22Rv1 (cell line): ENCODE results near the gene BAD.

Source experiments
- CTCF ChIP-seq: fragments of 450-650 bp; IDR thresholded peaks from 2 replicates; pipeline ENCODE4 v1.5.1; 2017; ENCODE audit warnings: mild to moderate bottlenecking
- ZFX ChIP-seq: fragments of 450-650 bp; IDR thresholded peaks from 2 replicates; pipeline ENCODE4 v1.6.1; 2017; ENCODE audit warnings: antibody characterized with exemption, borderline replicate concordance

DNA sequence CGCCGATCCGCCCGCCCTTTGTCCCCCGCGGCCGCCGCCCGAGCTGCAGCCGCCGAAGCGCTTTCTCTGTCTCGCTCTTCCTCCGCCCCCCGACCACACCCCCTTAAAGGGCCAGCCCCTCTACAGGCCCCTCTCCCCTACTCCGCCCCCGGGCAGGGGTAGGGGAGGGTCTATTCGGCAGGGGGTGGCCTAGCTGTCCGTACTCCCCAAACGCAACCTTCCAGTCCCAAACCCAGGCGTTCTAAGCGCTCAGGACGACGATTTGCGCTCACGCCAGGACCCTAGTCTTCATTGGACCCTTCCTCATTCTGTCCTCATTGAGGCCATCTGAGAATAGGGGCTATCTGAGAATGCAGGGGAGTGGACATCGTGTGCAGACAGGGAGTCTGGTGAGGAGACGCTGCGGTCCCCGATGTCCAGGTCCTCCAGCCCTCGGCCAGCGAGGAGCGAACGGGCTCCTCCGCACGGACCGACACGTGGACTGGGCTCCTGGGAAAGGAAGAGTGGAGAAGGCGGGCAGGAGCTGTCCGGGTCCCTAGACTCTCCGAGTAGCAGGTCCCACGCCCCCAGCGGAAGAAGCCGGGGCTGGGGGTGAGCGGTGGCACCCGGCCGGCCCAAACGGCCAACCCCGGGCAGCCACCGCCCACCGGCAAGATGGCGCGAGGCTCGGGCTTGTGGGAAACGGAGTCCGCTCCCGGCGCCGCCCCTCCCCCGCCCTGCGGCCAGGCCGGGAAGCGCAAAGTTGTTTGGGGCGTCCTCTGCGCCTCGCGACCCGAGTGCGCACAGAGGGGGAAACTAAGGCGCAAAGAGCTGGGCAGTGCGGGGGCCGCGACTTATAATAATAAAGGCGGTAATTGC lies 37.4 kb downstream of the BAD start, which contains the start of gene PPP1R14B:
- TF ChIP-seq CTCF (0 out of 2 replicates have a peak, but pooled peaks have one; percentile 16), ZFX (no peak)
